ENCODE results near the gene RS1.

GRCh38 chrX:18707426-18708049, 35.6 kb upstream of the RS1 start, which contains the start of gene PPEF1:
- no peak for TF ChIP-seq POLR2A (IDR thresholded peaks at IDR 0.05)
- TF ChIP-seq, protein P1, sequence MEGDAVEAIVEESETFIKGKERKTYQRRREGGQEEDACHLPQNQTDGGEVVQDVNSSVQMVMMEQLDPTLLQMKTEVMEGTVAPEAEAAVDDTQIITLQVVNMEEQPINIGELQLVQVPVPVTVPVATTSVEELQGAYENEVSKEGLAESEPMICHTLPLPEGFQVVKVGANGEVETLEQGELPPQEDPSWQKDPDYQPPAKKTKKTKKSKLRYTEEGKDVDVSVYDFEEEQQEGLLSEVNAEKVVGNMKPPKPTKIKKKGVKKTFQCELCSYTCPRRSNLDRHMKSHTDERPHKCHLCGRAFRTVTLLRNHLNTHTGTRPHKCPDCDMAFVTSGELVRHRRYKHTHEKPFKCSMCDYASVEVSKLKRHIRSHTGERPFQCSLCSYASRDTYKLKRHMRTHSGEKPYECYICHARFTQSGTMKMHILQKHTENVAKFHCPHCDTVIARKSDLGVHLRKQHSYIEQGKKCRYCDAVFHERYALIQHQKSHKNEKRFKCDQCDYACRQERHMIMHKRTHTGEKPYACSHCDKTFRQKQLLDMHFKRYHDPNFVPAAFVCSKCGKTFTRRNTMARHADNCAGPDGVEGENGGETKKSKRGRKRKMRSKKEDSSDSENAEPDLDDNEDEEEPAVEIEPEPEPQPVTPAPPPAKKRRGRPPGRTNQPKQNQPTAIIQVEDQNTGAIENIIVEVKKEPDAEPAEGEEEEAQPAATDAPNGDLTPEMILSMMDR (IDR thresholded peaks at IDR 0.05) = no peak
